K562 (cell line): ENCODE measurements around the gene SLC35D2. TPM values are rescaled to one million over a fixed set of nuclear protein-coding genes. Genes with fewer than 3 reads are reported as not detected.

Experiments used
- BRD9 ChIP-seq: fragments of 450-650 bp; IDR thresholded peaks from 2 replicates; pipeline ENCODE4 v1.6.1; 2018; ENCODE audit warnings: low read depth; ENCODE audit not compliant: partially characterized antibody
- CUX1 ChIP-seq: fragments of 200-800 bp; sonication (Bioruptor generic); IDR thresholded peaks from 2 replicates; pipeline ENCODE4 v1.6.1; 2016; ENCODE audit warnings: missing genetic modification characterization, missing compliant biosample characterization
- EWSR1 ChIP-seq: fragments of 450-650 bp; IDR thresholded peaks from 2 replicates; pipeline ENCODE4 v1.6.1; 2018; ENCODE audit warnings: borderline replicate concordance, mild to moderate bottlenecking, low read depth, moderate library complexity; ENCODE audit not compliant: partially characterized antibody
- FOXK2 ChIP-seq, 2 experiments: fragments of 450-650 bp; IDR thresholded peaks in 1 of 2; conservative IDR thresholded peaks in 1 of 2; 2 replicates each; pipeline ENCODE4 v1.6.1; 2016; ENCODE audit warnings: low read depth in 2 of 2, mild to moderate bottlenecking in 1 of 2
- HMBOX1 ChIP-seq: sonication (generic); IDR thresholded peaks from 2 replicates; pipeline ENCODE4 v1.6.1; 2016
- IRF9 ChIP-seq: fragments of 450-650 bp; IDR thresholded peaks from 2 replicates; pipeline ENCODE4 v1.6.1; 2016; ENCODE audit warnings: missing biosample characterization, missing genetic modification characterization
- MAFF ChIP-seq: IDR thresholded peaks from 2 replicates; pipeline ENCODE4 v1.6.1; 2012; ENCODE audit warnings: low read length, improper control_type of control experiment
- MLX ChIP-seq, 2 experiments: fragments of 450-650 bp in 1 of 2; sonication (generic) in 1 of 2; formaldehyde crosslinking; conservative IDR thresholded peaks; 2 replicates each; pipeline versions ENCODE4 v1.4.0 to v1.8.1; 2020 to 2022; ENCODE audit warnings: mild to moderate bottlenecking in 1 of 2, missing genetic modification reagents in 1 of 2
- MTA1 ChIP-seq: fragments of 450-650 bp; IDR thresholded peaks from 2 replicates; pipeline ENCODE4 v1.6.1; 2017; ENCODE audit warnings: borderline replicate concordance
- ZBTB5 ChIP-seq: fragments of 450-650 bp; IDR thresholded peaks from 2 replicates; pipeline ENCODE4 v1.6.1; 2017; ENCODE audit warnings: antibody characterized with exemption
- ZNF282 ChIP-seq: sonication (generic); formaldehyde crosslinking; IDR thresholded peaks from 2 replicates; pipeline ENCODE4 v1.8.1; 2023; ENCODE audit warnings: missing genetic modification reagents
- ZNF507 ChIP-seq: conservative IDR thresholded peaks from 2 replicates; pipeline ENCODE4 v1.6.1; 2017; ENCODE audit warnings: missing genetic modification characterization, missing compliant biosample characterization
- ZNF655 ChIP-seq: fragments of 250-450 bp; sonication (Bioruptor Pico); IDR thresholded peaks from 2 replicates; pipeline ENCODE4 v1.5.0; 2021
- ZNF764 ChIP-seq: fragments of 250-450 bp; sonication (Bioruptor Pico); IDR thresholded peaks from 2 replicates; pipeline ENCODE4 v1.4.0; 2020; ENCODE audit warnings: low read depth, mild to moderate bottlenecking, moderate library complexity
- polyA plus RNA-seq, 8 experiments: library from polyadenylated mRNA; depleted of rRNA in 4 of 8; stranded (reverse) in 5 of 8; unstranded in 3 of 8; fragments of >200 nt; fragmentation: Nextera tagmentation in 2 of 8; fragmentation: Illumina TruSeq in 1 of 8; extraction: Ambion mirVana in 2 of 8; extraction: Trizol in 1 of 8; gene quantifications; 2 replicates each; pipeline versions ENCODE4 v1.2.1 to v1.2.3, GENCODE V29; 2011 to 2014; ENCODE audit warnings: inconsistent platforms in 1 of 8, missing spikeins in 1 of 8
- total RNA-seq, 7 experiments: library from RNA; depleted of rRNA in 6 of 7; stranded (reverse); fragments of >200 nt in 6 of 7; fragmentation: Illumina TruSeq in 2 of 7; extraction: Trizol in 2 of 7; gene quantifications; 2 replicates each; pipeline versions ENCODE4 v1.2.1 to v1.2.3, GENCODE V29; 2011 to 2021; ENCODE audit warnings: low replicate concordance in 1 of 7

Gene SLC35D2
- total and polyA plus RNA-seq, 9 of the 15 experiments (the other 6 are each of a cell fraction or from before 2014, with no cell fraction given), result 2.9 to 14.9 (median 11.7) TPM

GRCh38 chr9:96418083-96418919 lies 34.8 kb upstream of the SLC35D2 start, which contains the start of gene ZNF367 (continued):
- TF ChIP-seq CUX1 (CRISPR knock-in tag) (no peak), MTA1 (no peak), EWSR1 (no peak), MLX (CRISPR knock-in tag; conservative IDR thresholded peaks at IDR 0.05) (0 out of 4 replicates have a peak, but pooled peaks of 1 of the 2 experiments have one; percentile 62), ZNF282 (CRISPR knock-in tag) (peak; percentile 90), ZNF655 (no peak), ZNF507 (no peak), FOXK2 (conservative IDR thresholded peaks at IDR 0.05 in 1 of 2, IDR thresholded peaks at IDR 0.05 in 1 of 2; ENCODE audit: low read depth in 2 of 2) (peak in 1 of 2 experiments; percentile 8; a peak in 1 of 4 replicates), IRF9 (tag) (no peak), ZBTB5 (no peak), BRD9 (no peak), ZNF764 (CRISPR knock-in tag) (no peak), HMBOX1 (no peak), MAFF (no peak)
